ENCODE results near the gene BMX.
A peak's percentile ranks its signal among the peaks of the same experiment; 100 is the strongest.

BMX gene

GRCh38 chrX:15500497-15500966, at the start of gene BMX:
Gene BMX (plus strand): TSS chrX:15500807. CDS start chrX:15508354, 7,547 bp downstream.
- DNase-seq = no peak

GRCh38 chrX:15451913-15452312, 48.7 kb upstream of the BMX start:
- no peak for DNase-seq

- DNase-seq = no peak
Measured at GRCh38 chrX:15464704-15465103, 35.9 kb upstream of the BMX start.

GRCh38 chrX:15465347-15465746, 35.3 kb upstream of the BMX start:
- no peak for DNase-seq

- no peak for DNase-seq
Measured at GRCh38 chrX:15465896-15466651, 34.5 kb upstream of the BMX start.

- no peak for DNase-seq
Measured at GRCh38 chrX:15468036-15468435, 32.6 kb upstream of the BMX start.

GRCh38 chrX:15469613-15470012, 31.0 kb upstream of the BMX start:
- no peak for DNase-seq

GRCh38 chrX:15471028-15471427, 29.6 kb upstream of the BMX start:
- no peak for DNase-seq

GRCh38 chrX:15472531-15472930, 28.1 kb upstream of the BMX start:
- DNase-seq = no peak

GRCh38 chrX:15474028-15474427, 26.6 kb upstream of the BMX start:
- no peak for DNase-seq

GRCh38 chrX:15475021-15475420, 25.6 kb upstream of the BMX start:
- no peak for DNase-seq

GRCh38 chrX:15475486-15475885, 25.1 kb upstream of the BMX start:
- DNase-seq = no peak

- no peak for DNase-seq
Measured at GRCh38 chrX:15483891-15484290, 16.7 kb upstream of the BMX start.

- DNase-seq = no peak
Measured at GRCh38 chrX:15492469-15492868, 8.1 kb upstream of the BMX start.

- DNase-seq = peak; percentile 54
Measured at GRCh38 chrX:15493118-15493962, 7.3 kb upstream of the BMX start, which contains the start of gene PIR. Gene PIR (minus strand): TSS chrX:15493333. CDS start chrX:15491257, 2,076 bp downstream.

- DNase-seq = no peak
Measured at GRCh38 chrX:15495801-15496200, 4.8 kb upstream of the BMX start.

- DNase-seq = no peak
Measured at GRCh38 chrX:15496824-15497223, 3.8 kb upstream of the BMX start.

GRCh38 chrX:15497865-15498264, 2.7 kb upstream of the BMX start:
- no peak for DNase-seq

- DNase-seq = no peak
Measured at GRCh38 chrX:15498741-15499140, 1.9 kb upstream of the BMX start.

GRCh38 chrX:15499976-15500375, 631 bp upstream of the BMX start:
- no peak for DNase-seq

- DNase-seq = no peak
Measured at GRCh38 chrX:15501506-15501905, 899 bp downstream of the BMX start.

GRCh38 chrX:15504661-15505060, 4.1 kb downstream of the BMX start:
- no peak for DNase-seq

- no peak for DNase-seq
Measured at GRCh38 chrX:15505101-15505500, 4.5 kb downstream of the BMX start.

GRCh38 chrX:15507005-15507404, 6.4 kb downstream of the BMX start:
- DNase-seq = no peak
